GM19463 (cell line): ENCODE data around the gene PROM2.

Source experiments
- ATAC-seq: cut with Tn5 transposase; IDR thresholded peaks from one replicate; pipeline ENCODE4 v1.9.1; 2021; ENCODE audit warnings: mild to moderate bottlenecking, moderate library complexity; ENCODE audit not compliant: unreplicated experiment

Gene PROM2

DNA sequence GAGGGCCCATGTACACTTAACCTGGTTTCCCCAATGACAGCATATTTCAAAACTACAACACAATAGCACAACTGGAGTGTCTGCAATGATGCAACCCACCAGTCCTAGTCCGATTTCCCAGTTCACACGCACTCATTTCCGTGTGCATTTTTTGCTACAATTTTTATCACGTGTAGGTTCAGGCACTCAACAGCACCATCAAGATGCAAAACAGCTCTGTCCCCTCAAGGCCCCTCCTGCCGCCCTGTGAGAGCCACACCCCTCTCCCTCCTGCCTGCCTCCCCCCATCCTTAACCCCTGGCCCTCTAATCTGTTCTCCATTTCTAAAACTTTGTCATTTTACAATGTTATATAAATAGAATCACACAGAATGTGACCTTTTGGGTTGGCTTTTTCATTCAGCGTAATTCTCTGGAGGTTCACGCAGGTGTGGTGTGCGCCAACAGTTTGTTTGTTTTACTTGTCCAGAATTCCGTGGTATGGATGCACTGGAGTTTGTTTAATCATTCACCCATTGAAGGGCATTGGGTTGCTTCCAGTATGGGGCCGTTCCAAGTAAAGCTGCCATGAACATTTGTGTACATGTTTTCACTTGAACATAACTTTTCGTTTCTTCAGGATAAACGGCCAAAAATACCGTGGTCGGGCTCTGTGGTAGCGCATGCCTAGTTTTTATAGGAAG lies 31.3 kb downstream of the PROM2 start:
- no peak for ATAC-seq

DNA sequence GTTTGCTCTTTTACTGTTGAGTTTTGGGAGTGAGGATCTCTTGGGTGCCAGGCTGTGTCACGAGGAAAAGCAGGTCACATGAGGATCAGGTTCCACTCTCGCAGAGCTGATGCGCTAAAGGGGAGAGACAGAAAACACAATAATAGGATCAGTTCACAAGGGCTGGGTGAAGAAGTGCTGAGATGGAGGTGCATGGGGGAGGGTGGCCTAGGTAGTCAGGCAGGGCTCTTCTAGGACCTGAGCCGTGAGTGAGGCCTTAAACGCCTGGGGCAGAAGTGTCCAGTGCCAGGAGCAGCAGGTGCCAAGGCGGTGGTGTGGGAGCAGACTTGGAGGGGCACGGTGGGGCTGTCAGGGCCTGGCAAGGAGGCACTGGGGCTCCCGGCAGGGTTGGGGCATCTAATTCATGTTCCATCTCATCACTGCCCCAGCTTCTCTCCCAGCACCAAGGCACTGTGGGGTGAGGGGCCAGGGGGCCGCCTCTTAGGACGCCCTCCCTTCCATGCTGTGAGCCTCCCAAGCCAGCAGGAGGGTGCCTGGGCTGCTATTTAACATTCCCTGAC lies 32.2 kb downstream of the PROM2 start:
- ATAC-seq: no peak

DNA sequence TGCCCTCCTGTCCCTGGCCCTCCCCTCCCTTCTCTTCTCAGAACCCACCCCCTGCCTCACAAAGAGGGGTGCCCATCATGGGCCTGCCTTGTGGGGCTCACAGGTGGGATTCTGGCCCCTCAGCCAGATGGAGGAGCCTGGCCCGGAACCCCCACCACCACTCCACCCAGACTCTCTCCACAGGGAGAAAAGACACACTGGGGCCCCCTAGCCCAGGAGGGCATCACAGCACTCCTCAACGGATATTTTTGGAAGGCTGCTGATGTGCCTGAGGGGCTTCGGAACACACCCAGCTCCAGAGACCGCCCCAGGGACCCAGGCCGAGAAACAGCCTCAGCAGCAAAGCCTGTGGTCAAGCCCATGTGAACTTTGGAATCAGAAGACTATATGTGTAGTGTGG lies 32.8 kb downstream of the PROM2 start:
- no peak for ATAC-seq

DNA sequence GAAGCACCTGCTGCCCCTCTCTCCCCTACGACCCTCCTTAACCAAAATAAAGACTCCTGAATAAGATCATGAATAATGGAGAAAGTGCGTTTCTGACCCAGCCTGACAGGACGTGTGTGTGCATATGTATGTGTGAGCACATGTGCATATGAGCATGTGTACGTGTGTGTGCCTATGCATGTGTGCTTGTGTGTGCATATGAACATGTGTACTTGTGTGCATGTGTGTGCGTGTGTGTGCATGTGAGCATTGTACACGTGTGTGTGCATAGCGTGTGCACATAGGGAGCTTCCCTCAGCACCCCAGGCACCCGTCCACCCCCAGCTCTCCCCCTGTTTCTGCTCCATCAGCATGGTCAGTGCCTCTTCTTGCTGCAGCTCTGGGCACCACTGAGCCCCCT lies 33.6 kb downstream of the PROM2 start:
- ATAC-seq: no peak

DNA sequence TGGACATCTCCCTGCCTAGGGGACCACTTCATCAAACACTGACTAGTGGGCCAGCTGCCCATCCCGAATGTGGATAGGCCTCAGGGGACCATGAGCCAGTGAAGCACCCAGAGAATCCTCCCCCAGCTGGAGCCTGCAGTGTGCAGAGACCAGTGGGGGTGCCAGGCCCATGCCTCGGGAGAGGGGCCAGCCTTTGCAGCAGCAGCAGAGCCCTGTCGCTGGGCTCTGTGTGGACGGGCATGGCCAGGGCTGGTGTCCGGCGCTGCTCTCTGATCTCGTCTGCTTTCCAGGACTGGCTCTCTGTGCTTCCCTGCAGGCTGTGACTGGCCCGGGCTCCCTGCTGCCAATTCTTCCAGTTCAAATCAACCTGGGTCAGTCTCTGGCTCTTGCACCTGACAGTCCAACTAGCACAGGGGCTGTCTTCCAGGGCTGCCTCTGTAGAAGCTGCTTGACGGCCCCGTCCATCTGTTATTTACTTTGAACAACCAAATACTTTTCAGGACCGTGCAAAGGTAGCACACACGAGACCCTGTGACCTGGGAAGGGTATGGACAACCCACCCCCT lies 34.3 kb downstream of the PROM2 start:
- no peak for ATAC-seq

DNA sequence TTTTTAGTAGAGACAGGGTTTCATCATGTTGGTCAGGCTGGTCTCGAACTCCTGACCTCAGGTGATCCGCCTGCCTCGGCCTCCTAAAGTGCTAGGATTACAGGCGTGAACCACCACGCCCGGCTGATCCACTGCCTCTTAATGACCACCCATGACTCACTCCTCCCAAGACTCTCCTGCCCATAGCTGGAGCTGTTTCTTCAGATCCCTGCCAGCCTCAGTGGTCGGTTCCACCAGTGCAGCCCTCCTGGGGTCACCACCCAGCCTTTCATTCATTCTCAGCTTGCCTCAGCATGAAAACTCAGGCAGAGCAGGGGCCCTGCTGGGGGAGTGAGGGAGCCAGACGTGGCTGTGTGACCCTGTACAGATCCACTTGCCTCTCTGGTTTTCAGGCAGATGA lies 35.4 kb downstream of the PROM2 start:
- ATAC-seq: no peak

DNA sequence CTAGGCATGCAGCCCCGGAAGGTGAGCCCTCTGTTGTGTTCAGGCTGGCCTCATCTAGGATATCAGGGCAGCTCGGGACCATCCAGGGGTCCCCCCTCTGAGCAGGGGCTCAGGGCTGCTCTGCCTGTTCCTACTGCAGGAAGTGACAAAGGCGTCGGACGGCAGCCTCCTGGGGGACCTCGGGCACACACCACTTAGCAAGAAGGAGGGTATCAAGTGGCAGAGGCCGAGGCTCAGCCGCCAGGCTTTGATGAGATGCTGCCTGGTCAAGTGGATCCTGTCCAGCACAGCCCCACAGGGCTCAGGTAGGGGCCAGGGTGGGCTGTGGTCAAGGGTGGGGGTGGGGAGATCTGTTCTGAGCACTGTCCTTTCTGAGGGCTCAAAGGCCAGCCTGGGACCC lies 36.0 kb downstream of the PROM2 start:
- ATAC-seq: no peak

DNA sequence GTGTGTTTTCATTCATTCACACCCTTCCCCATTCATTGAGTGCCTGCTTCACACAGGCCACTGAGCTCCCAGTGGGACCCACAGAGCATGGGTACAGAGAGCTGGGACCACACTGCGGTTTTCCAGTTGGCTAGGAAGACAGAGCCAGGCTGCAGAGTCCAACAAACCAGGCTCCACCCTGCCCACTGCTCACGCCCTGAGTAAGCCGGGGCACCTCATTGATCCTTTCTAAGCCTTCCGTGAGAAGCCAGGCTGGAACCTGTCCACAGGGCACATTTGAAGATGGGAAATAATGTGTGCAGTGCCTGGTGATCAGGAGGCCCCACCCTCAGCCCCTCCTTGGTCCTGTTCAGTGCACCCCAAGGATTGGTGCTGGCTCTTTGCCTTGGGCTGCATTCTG lies 36.4 kb downstream of the PROM2 start:
- no peak for ATAC-seq

DNA sequence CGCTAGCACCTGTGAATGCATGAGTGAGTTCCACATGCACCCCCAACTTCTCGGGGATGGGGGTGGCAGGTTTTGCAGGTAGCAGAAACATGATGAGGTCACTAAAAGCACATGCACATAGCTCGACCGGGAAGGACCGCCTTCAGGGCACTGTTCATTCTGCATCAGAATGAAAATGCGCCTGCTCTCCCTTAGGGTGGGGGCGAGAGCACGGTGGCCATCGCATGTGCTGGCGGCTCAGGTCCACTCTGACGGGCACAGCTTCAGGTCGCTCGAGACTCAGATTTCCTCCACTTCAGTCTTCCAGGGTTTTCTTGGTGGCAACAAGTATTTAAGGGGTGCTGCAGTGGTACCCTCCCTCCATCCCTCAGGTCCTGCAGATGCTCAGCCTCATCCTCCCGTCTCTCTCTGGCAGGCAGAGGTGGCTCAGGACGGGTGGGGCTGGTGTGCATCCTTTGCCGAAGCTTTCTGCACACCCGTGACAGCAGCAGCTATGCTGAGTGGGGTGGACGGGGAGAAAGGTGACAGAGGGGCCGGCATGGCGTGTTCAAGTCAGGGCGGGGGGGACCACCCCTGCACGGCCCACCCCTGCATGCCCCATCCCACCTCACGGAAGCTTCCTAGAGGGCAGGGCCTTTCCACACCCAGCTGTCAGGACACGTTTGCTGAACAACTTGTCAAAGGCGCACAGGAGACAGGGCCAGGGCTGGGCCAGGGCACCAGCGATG lies 37.7 kb downstream of the PROM2 start:
- ATAC-seq: no peak

DNA sequence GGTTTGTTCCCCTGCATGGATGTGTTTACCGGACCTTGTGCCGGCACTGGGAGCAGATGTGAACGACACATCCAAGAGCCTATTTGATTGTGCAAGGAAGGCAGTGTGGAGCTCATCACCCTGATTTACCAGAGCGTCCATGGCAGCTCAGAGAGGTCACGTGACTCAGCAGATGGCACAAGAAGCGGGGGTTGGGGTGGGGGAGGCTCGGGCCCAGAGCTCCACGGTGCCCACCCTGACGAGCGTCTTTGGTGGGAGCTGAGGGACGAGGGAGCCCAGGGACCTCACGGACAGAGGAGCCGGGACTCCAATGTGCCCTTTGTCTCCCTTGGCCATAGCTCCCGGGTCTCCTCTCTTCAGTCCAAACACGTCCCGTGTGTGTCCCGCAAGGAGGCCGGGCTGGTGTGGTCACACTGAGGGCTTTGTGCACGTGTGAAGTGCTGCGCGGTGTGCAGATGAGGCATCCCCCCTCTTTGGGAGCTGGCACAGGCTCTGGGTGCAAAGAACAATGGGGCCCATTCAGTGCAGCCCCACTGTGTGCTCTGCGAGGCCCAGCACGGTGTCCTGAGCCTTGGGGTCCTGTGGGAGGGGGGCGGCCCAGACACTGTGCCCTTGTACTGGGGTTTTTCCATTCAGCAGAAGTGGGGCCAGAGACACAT lies 38.4 kb downstream of the PROM2 start:
- ATAC-seq: no peak

DNA sequence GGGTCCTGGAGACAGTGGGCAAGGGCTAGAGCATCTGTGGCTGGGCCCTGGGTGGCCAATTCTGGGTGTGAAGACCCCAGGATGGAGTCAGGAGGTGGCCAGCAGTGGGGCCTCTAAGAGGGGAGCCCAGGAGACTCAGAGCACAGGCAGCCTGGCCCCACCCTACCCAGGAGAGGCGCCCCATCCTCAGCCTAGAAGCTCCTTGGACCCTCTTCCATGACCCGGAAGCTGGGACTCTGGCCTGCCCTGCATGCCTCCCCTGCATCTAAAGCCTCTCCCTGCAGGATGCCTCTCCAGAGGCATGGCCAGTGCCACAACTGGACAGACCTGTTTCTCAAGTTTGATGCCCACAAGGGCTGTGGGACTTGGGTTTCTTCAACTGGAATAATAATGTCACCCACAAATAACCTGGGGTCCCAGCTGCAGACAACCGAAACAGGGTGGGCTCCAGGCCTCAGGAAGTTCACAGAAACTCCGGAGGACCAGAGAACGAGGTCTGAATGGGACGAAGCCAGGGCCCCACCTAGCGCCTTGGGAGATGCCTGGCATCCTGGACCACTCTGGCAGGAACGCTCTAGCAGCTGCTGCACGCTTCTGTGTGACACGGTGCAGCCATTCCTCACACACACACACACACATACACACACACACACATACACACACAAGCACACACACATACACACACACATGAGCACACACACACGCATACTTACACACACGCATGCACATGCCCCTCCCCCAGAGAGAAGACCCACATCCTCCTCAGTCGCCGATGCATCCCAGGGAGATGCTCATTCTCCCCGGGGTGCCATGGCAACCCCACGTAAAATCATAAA lies 39.3 kb downstream of the PROM2 start:
- ATAC-seq: no peak

DNA sequence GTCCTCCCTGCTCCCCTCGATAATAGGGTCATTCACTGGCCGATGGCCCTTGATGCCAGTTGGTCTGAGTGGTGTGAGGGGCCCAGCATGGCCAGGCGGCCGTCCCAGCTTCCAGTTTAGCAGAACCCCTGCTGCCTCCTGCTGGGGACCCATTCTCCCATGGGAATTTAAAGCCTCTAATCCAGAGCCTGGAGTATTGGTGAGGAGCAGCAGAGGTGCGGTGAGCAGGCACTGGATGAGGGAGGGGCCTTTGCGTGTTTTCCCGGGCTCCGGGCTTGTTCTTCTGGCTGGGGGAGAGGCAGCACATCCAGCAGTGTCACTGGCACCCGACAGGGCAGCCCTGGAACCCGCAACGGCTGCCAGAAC lies 40.3 kb downstream of the PROM2 start:
- no peak for ATAC-seq

DNA sequence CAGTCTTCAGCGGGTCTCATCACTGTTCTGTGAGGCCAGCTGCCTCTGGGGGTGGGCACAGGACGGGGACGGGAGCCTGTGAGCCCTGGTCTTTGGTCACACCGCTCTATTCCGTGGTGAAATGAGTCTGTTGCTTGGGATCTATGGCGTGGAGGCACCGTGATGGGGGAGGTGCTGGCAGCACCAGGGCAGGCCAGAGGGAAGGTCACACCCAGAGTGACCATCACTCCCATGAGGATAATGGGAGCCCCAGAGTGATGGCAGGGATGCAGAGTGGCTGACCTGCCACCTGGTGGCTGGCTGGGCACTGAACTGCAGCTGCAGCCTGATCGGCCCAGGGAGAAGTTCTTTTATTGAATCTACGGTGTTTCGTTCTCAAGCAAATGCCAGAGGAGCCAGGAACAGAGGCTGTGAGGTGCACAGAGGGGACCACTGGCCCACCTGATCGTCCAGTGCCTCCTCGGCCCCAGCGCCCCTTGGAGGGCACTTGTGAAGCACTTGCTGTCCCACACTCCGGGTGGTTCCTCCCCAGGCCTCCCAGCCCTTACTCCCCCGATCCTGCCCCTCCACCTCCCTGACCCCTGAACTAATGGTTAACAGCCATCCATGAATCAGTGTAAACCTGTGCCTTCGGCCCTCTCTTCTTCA lies 40.8 kb downstream of the PROM2 start:
- no peak for ATAC-seq

DNA sequence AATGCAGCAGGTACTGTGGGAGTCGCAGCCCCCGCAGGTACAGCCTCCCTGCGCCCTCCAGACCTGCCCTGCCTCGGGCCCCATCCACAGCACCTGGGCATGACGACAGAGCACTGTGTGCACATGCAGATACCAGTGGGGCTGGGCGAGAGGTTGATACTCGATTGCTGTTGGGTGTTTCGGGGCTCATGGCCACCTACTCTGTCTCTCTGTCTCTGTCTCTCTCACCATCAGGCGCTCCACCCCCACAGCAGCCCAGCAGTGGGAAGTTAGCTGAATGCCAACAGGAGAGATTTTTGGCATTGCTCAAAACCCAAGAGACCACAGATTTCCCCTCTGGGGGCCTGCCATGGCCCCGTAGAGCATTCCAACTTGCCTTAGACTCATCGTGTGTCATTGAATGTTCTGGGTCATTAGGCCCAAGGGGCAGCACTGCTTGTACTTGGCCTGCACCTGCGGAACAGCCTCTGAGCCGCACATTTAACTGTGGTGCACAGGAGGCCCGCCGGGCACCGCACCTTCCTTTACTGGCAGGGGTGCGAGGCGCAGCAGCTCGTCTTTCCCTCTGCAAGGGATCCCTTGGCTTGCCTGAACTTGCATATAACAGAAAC lies 41.7 kb downstream of the PROM2 start:
- ATAC-seq: no peak

DNA sequence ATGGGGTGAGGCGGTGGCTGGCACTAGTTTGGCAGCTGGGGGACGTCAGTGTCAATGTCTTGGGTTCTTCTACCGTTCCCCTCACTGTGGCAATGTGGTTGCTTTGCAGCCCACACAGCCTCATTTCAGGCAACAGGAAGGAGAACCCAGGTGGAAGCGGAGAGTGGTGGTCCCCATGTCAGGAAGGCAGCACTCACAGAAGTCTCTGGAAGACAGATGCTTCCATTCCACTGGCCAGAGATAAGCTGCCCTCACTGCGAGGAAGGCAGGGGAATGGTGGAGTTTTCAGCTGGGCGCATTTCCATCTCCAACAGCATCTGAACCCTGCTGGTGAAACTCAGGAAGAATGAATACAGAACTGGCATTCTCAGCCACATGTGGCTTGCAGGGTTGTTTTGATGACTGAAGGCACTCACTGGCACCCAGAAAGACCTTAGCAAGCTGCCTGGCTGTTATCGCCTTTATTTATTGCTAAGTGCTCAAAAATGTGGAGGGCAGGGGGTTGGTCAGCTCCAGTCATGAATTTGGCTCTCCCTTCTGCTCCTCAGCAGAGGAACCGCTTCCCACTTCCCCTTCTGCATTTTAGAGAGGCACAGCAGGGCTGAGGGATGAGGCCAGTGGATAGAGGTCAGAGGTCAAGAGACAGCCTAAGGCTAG lies 42.3 kb downstream of the PROM2 start:
- ATAC-seq: no peak

DNA sequence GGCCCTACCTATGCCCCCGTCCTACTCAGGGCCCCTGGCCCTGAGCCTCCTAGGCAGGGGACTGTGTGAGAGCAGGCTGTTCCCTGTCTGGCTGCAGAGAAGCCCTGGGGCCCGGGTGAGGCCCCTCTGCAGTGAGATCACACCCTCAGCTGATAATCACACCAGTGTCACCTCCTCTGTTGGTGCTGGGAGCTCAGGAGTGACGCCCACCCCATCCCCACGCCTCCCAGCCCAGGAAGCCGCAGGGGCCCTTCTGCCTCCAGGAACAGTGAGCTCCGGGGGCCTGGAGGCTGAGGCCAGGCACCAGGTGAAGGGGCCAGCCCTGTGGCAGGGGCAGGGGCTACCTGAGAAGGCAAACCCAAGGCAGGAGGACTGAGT lies 42.9 kb downstream of the PROM2 start:
- no peak for ATAC-seq

DNA sequence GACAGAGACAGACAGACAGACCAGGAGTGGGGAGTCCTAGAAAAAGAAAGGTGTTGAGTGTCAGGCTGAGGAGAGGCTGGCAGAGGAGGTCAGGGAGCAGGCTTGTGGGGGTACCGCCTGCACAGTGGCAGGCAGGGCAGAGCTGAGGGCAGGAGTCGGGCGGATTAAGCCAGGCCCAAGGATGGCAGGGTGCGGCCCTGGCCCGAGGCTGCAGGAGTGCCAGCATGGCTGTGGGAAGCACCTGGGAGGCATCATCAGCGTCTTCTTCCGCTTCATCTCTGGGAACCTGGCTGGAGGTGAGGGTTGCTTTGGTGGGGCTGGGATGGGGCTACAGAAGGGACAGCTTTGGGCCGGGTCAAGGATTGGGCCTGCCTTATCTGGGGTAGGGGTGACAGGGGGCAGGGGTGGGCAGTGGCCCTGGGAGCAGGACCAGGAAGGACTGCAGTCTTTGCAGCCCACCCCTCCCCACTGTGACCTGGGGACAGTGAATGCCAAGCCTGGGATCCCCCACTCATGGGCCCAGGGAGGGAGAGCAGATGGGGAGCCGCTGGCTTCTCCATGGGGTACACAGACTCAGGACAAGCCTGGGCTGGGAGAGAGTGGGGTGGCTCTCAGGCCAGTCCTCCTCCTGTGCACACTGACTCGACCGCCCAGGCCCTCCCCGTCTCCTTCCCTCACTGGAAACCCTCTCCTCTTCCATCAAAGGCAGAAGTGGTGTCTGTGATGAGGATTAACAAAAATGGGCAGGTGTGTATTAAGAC lies 43.6 kb downstream of the PROM2 start:
- no peak for ATAC-seq

DNA sequence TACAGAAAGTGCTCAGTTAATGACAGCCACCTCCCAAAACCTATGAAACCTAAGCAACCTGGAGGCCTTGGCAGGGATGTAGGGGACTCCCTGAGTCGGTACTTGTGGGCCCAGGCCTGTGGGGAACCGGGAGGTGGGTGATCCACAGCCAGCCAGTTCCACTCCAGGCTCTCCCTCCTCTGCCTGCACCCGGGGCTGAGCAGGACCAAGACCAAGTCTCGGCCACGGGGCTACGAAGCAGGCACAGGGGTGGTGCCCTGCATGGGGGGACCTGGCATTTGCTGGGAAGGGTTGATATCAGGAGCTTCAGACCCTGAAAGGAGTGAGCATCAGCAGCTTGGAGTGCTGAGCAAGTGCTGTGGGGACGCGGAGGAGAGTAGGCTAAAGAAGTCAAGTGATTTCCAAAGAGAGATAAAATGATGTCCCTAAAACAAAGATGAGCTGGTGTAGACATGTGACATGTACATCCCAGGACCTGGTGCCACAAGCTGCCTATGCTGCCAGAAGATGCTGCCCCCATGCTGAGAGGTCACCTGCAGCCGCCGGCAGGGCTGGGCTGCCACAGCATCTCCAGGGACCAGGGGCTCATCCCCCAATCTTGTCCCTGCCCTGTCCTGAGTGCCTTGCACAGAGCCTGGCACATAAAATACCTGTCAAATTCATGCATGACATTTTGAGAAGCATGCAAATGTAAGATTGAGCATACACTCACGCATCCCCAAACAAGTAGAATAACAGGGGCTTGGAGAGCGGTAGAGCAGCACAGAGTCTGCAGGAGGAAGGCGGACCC lies 44.4 kb downstream of the PROM2 start:
- ATAC-seq: no peak
